ENCODE results near the gene PRKACB. TPM values are rescaled to one million over a fixed set of nuclear protein-coding genes. Genes with fewer than 3 reads are reported as not detected.
A peak's percentile ranks its signal among the peaks of the same experiment; 100 is the strongest.

The PRKACB gene
- total and polyA plus RNA-seq, 10 of the 15 experiments (the other 5 are each of a cell fraction or from before 2014, with no cell fraction given) = 3.1 to 9.0 (median 7.1) TPM; not detected in 1

- TF ChIP-seq USF2 (IDR thresholded peaks at IDR 0.05; ENCODE audit: borderline replicate concordance, low read depth, low read length) (no peak), ASH2L (IDR thresholded peaks at IDR 0.05; ENCODE audit: borderline replicate concordance, low read depth) (no peak), NFXL1 (IDR thresholded peaks at IDR 0.05; ENCODE audit: borderline replicate concordance) (no peak), SREBF1 (IDR thresholded peaks at IDR 0.05; ENCODE audit: low read length) (no peak), NFYB (IDR thresholded peaks at IDR 0.05; ENCODE audit: insufficient read depth, low read depth, low read length) (no peak), ATF7 (IDR thresholded peaks at IDR 0.05; ENCODE audit: low read depth) (no peak), ZNF24 (IDR thresholded peaks at IDR 0.05) (no peak), FOS (IDR thresholded peaks at IDR 0.05; ENCODE audit: borderline replicate concordance, extremely low read depth, insufficient read length) (no peak), CBFB (IDR thresholded peaks at IDR 0.05; ENCODE audit: low read depth) (no peak), KDM1A (IDR thresholded peaks at IDR 0.05; ENCODE audit: borderline replicate concordance) (no peak), POLR2AphosphoS5 (IDR thresholded peaks at IDR 0.05; ENCODE audit: low read length) (no peak), TBL1XR1 (IDR thresholded peaks at IDR 0.05; ENCODE audit: low read depth, low read length) (no peak), TCF3 (IDR thresholded peaks at IDR 0.05; ENCODE audit: borderline replicate concordance, insufficient read depth, low read depth, low read length) (no peak), SUZ12 (IDR thresholded peaks at IDR 0.05; ENCODE audit: unreplicated experiment) (no peak), CBX5 (IDR thresholded peaks at IDR 0.05; ENCODE audit: low read depth) (peak; percentile 67; the same call in 1 of the 2 replicates), STAT3 (IDR thresholded peaks at IDR 0.05; ENCODE audit: low read depth, low read length) (no peak), NR2C1 (IDR thresholded peaks at IDR 0.05) (0 out of 2 replicates have a peak, but pooled peaks have one; percentile 21), SMC3 (IDR thresholded peaks at IDR 0.05; ENCODE audit: borderline replicate concordance, low read length) (no peak), RBBP5 (conservative IDR thresholded peaks at IDR 0.05) (no peak), REST (IDR thresholded peaks at IDR 0.05; ENCODE audit: low read depth, low read length) (no peak)
- TF ChIP-seq, protein P1, sequence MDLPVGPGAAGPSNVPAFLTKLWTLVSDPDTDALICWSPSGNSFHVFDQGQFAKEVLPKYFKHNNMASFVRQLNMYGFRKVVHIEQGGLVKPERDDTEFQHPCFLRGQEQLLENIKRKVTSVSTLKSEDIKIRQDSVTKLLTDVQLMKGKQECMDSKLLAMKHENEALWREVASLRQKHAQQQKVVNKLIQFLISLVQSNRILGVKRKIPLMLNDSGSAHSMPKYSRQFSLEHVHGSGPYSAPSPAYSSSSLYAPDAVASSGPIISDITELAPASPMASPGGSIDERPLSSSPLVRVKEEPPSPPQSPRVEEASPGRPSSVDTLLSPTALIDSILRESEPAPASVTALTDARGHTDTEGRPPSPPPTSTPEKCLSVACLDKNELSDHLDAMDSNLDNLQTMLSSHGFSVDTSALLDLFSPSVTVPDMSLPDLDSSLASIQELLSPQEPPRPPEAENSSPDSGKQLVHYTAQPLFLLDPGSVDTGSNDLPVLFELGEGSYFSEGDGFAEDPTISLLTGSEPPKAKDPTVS (IDR thresholded peaks at IDR 0.05; ENCODE audit: low read depth, low read length) = no peak
- TF ChIP-seq, protein P2, sequence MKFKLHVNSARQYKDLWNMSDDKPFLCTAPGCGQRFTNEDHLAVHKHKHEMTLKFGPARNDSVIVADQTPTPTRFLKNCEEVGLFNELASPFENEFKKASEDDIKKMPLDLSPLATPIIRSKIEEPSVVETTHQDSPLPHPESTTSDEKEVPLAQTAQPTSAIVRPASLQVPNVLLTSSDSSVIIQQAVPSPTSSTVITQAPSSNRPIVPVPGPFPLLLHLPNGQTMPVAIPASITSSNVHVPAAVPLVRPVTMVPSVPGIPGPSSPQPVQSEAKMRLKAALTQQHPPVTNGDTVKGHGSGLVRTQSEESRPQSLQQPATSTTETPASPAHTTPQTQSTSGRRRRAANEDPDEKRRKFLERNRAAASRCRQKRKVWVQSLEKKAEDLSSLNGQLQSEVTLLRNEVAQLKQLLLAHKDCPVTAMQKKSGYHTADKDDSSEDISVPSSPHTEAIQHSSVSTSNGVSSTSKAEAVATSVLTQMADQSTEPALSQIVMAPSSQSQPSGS (IDR thresholded peaks at IDR 0.05; ENCODE audit: low read length) = no peak
- TF ChIP-seq, protein P3, sequence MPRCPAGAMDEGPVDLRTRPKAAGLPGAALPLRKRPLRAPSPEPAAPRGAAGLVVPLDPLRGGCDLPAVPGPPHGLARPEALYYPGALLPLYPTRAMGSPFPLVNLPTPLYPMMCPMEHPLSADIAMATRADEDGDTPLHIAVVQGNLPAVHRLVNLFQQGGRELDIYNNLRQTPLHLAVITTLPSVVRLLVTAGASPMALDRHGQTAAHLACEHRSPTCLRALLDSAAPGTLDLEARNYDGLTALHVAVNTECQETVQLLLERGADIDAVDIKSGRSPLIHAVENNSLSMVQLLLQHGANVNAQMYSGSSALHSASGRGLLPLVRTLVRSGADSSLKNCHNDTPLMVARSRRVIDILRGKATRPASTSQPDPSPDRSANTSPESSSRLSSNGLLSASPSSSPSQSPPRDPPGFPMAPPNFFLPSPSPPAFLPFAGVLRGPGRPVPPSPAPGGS (IDR thresholded peaks at IDR 0.05; ENCODE audit: borderline replicate concordance, insufficient read depth, low read depth, low read length, poor library complexity, severe bottlenecking) = no peak
Observed at GRCh38 chr1:84271441-84272151, 127.5 kb downstream of the PRKACB start (continued).
